Frontal cortex (tissue), 4 donors: ENCODE measurements around the gene LY6G6D. TPM values are rescaled to one million over a fixed set of nuclear protein-coding genes. Genes with fewer than 3 reads are reported as not detected.

Source experiments
- DNase-seq, 2 donors: peaks; one replicate each; pipeline ENCODE4 v3.0.0; 2012; ENCODE audit warnings: low spot score in 2 of 2
- FAIRE-seq: peaks from 2 replicates; lab custom pipeline; 2012; peaks lifted over from hg19 to GRCh38; lab: Jason Lieb, UNC
- small RNA-seq: library from RNA; depleted of rRNA; stranded (forward); fragments of <200 nt; gene quantifications from one replicate; pipeline ENCODE3, GENCODE V24; 2014
- total RNA-seq: library from RNA; depleted of rRNA; stranded (reverse); fragments of >200 nt; gene quantifications from one replicate; pipeline ENCODE4 v1.2.3, GENCODE V29; 2014
- donor health status: control.
- donor health status: control.
- donor health status: control.

The LY6G6D gene
- total RNA-seq, 1 donor from 2014 or later: not detected

- DNase-seq (no peak), FAIRE-seq (no peak)
Observed at GRCh38 chr6:31752739-31753319, 37.7 kb downstream of the LY6G6D start.

- FAIRE-seq: no peak
- DNase-seq: no peak
Observed at GRCh38 chr6:31758281-31758680, 43.1 kb downstream of the LY6G6D start.

DNA sequence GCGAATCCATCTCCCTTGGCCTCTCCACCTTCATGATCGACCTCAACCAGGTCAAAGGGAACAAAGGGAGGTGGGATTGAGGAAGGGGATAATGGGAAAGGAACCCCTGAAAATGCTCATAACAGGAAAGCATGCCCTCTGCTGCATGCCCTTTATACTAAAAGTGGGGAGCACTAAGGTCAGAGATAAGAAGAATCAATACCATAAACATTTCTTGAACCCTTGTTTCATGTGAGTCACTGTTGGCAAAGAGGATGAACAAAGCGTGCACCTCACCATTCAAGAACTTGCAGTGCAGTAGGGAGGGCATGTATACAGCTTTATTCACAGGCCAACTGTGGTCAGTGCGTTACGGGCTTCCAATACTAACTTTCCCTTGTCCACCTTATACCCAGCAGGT is 45.6 kb downstream of the LY6G6D start:
- FAIRE-seq: no peak

GRCh38 chr6:31761343-31761742 is 46.2 kb downstream of the LY6G6D start:
- no peak for FAIRE-seq
- no peak for DNase-seq

More for the DNA sequence above, 45.6 kb downstream of the LY6G6D start:
- DNase-seq: no peak

- no peak for FAIRE-seq
Observed at GRCh38 chr6:31762356-31762755, 47.2 kb downstream of the LY6G6D start, which contains the start of gene SAPCD1. Gene SAPCD1 (plus strand): TSS chr6:31762656. CDS start chr6:31763055, 399 bp downstream.

GRCh38 chr6:31762878-31763618 is 47.9 kb downstream of the LY6G6D start:
- DNase-seq (no peak), FAIRE-seq (no peak)

More at GRCh38 chr6:31762356-31762755, 47.2 kb downstream of the LY6G6D start, which contains the start of gene SAPCD1:
- DNase-seq: no peak

DNA sequence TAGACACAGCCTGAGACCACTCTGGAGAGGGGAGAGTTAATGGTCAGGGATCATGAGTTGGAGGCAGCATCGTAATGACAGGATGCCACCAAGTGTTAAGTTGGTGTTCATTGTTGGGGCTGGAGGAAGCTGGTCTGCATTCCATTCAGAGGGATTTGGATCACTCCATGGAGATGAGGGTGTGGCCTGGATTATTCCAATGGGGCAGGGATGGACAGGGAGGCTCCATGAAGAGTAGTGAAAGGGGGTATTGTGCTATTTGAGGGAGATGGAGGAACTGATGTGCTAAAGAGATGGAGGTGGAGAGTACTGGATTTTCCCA is 48.4 kb downstream of the LY6G6D start:
- DNase-seq (peak in 1 of 2 donors; percentile 62), FAIRE-seq (no peak)

DNA sequence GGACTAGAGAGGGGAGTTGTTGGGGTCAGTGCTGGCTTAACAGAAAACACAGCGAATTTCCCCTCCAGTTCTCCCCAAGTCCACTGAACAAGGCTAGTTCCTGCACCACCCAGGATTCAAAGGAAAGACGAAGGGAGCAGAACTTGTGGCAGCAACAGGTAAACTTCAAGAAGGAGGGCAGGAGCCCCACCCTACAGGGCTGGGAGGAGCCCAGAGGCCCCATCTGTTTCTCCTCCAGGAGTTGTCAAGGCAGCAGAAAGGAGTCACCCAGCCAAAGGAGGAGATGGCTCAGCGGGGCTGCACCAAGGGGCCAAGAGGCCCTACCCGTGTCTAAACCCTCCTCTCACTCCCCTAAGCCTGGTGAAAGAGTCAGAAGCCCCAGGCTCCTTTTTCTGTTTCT is 49.0 kb downstream of the LY6G6D start:
- no peak for DNase-seq
- FAIRE-seq: no peak

- FAIRE-seq (no peak), DNase-seq (no peak)
Observed at GRCh38 chr6:31765559-31765909, 50.4 kb downstream of the LY6G6D start.

GRCh38 chr6:31765910-31766794 is 51.0 kb downstream of the LY6G6D start:
- no peak for DNase-seq
- no peak for FAIRE-seq

GRCh38 chr6:31767096-31767645 is 52.0 kb downstream of the LY6G6D start:
- FAIRE-seq (no peak), DNase-seq (no peak)

Small RNA genes lying within 50 kb of the gene (small RNA-seq; reads per million reads assigned to genes)
- gene LY6G6D: not detected
- not detected for gene MIR4646
- gene MSH5-SAPCD1: not detected
- gene RNU6-850P: not detected
- gene SAPCD1: not detected

Other genes with a start within 250 kb of the LY6G6D start
- 0.41 TPM for gene MICB, start 217.2 kb upstream of the LY6G6D start, total RNA-seq
- gene MCCD1, start 186.4 kb upstream of the LY6G6D start, total RNA-seq: not detected
- gene DDX39B, start 173.3 kb upstream of the LY6G6D start, total RNA-seq: 318 TPM
- 54.6 TPM for gene ATP6V1G2, start 168.7 kb upstream of the LY6G6D start, total RNA-seq
- 20.4 TPM for gene NFKBIL1, start 167.7 kb upstream of the LY6G6D start, total RNA-seq
- not detected for gene LTA, start 143.1 kb upstream of the LY6G6D start, total RNA-seq
- gene TNF, start 139.8 kb upstream of the LY6G6D start, total RNA-seq: not detected
- gene LTB, start 132.9 kb upstream of the LY6G6D start, total RNA-seq: not detected
- 1.2 TPM for gene LST1, start 129.1 kb upstream of the LY6G6D start, total RNA-seq
- not detected for gene NCR3, start 122.3 kb upstream of the LY6G6D start, total RNA-seq
- gene AIF1, start 100.1 kb upstream of the LY6G6D start, total RNA-seq: 6.9 TPM
- gene PRRC2A, start 94.6 kb upstream of the LY6G6D start, total RNA-seq: 30.6 TPM
- gene BAG6, start 62.7 kb upstream of the LY6G6D start, total RNA-seq: 150 TPM
- gene APOM, start 59.5 kb upstream of the LY6G6D start, total RNA-seq: 0.41 TPM
- 16.7 TPM for gene C6orf47, start 54.6 kb upstream of the LY6G6D start, total RNA-seq
- gene GPANK1, start 50.4 kb upstream of the LY6G6D start, total RNA-seq: 11.4 TPM
- gene CSNK2B, start 49.3 kb upstream of the LY6G6D start, total RNA-seq: 66.0 TPM
- gene LY6G5B, start 45.4 kb upstream of the LY6G6D start, total RNA-seq: 1.6 TPM
- gene LY6G5C, start 34.3 kb upstream of the LY6G6D start, total RNA-seq: 5.3 TPM
- gene ABHD16A, start 12.0 kb upstream of the LY6G6D start, total RNA-seq: 41.6 TPM
- not detected for gene LY6G6F, start 8.5 kb upstream of the LY6G6D start, total RNA-seq
- gene LY6G6C, start 6.4 kb downstream of the LY6G6D start, total RNA-seq: not detected
- not detected for gene MPIG6B, start 8.0 kb downstream of the LY6G6D start, total RNA-seq
- gene DDAH2, start 14.0 kb downstream of the LY6G6D start, total RNA-seq: 90.9 TPM
- gene CLIC1, start 21.2 kb downstream of the LY6G6D start, total RNA-seq: 26.1 TPM
- gene MSH5, start 24.7 kb downstream of the LY6G6D start, total RNA-seq: 2.9 TPM
- gene SAPCD1, start 47.3 kb downstream of the LY6G6D start, total RNA-seq: 0.82 TPM
- under 0.01 TPM for gene VWA7, start 62.0 kb downstream of the LY6G6D start, total RNA-seq
- 34.6 TPM for gene VARS1, start 80.4 kb downstream of the LY6G6D start, total RNA-seq
- 23.6 TPM for gene LSM2, start 91.6 kb downstream of the LY6G6D start, total RNA-seq
- gene HSPA1L, start 99.9 kb downstream of the LY6G6D start, total RNA-seq: 5.7 TPM
- 111 TPM for gene HSPA1A, start 100.2 kb downstream of the LY6G6D start, total RNA-seq
- 180 TPM for gene HSPA1B, start 112.4 kb downstream of the LY6G6D start, total RNA-seq
- gene NEU1, start 147.5 kb downstream of the LY6G6D start, total RNA-seq: 19.6 TPM
- gene SLC44A4, start 163.6 kb downstream of the LY6G6D start, total RNA-seq: not detected
- gene EHMT2, start 182.3 kb downstream of the LY6G6D start, total RNA-seq: 102 TPM
- gene ZBTB12, start 186.7 kb downstream of the LY6G6D start, total RNA-seq: 25.7 TPM
- gene C2, start 212.4 kb downstream of the LY6G6D start, total RNA-seq: 3.7 TPM
- 0.82 TPM for gene CFB, start 230.7 kb downstream of the LY6G6D start, total RNA-seq
- gene NELFE, start 243.6 kb downstream of the LY6G6D start, total RNA-seq: 45.7 TPM
- 30.2 TPM for gene SKIC2, start 243.8 kb downstream of the LY6G6D start, total RNA-seq